MM.1S (cell line): Measurements from ENCODE around the gene TMEM123.

Experiments
- DNase-seq: peaks from one replicate; pipeline ENCODE4 v3.0.0-alpha.2; 2015
- H2AFZ ChIP-seq: fragments of 300-600 bp; sonication (generic); 2 replicates; pipeline ENCODE4 v1.6.0; 2016; ENCODE audit warnings: antibody characterized with exemption, low read length
- H3F3A ChIP-seq: fragments of 300-600 bp; sonication (generic); 2 replicates; pipeline ENCODE4 v1.6.1; 2016; ENCODE audit warnings: mild to moderate bottlenecking, antibody characterized with exemption, low read length, moderate library complexity, mixed read lengths; ENCODE audit not compliant: insufficient read depth
- H3K27ac ChIP-seq: fragments of 300-600 bp; sonication (generic); 2 replicates; pipeline ENCODE4 v1.5.1; 2016; ENCODE audit warnings: mild to moderate bottlenecking, low read length
- H3K27me3 ChIP-seq: fragments of 300-600 bp; sonication (generic); replicated peaks from 2 replicates; pipeline ENCODE4 v1.6.0; 2016; ENCODE audit warnings: low read length; ENCODE audit not compliant: insufficient read depth
- H3K36me3 ChIP-seq: fragments of 300-600 bp; sonication (generic); replicated peaks from 2 replicates; pipeline ENCODE4 v1.6.1; 2016; ENCODE audit warnings: mild to moderate bottlenecking, low read length, mixed read lengths; ENCODE audit not compliant: insufficient read depth
- H3K4me1 ChIP-seq: fragments of 300-600 bp; sonication (generic); 2 replicates; pipeline ENCODE4 v1.6.1; 2016; ENCODE audit warnings: low read length, mixed read lengths
- H3K4me2 ChIP-seq: fragments of 300-600 bp; sonication (generic); 2 replicates; pipeline ENCODE4 v1.6.0; 2016; ENCODE audit warnings: low read depth, low read length
- H3K4me3 ChIP-seq: fragments of 300-600 bp; sonication (generic); 2 replicates; pipeline ENCODE4 v1.5.1; 2016; ENCODE audit warnings: low read length, mixed read lengths
- H3K79me2 ChIP-seq: fragments of 300-600 bp; sonication (generic); 2 replicates; pipeline ENCODE4 v1.6.1; 2016; ENCODE audit warnings: mixed run types, low read length, mixed read lengths
- H3K9ac ChIP-seq: fragments of 300-600 bp; sonication (generic); 2 replicates; pipeline ENCODE4 v1.6.1; 2016; ENCODE audit warnings: low read length, mixed read lengths
- H3K9me2 ChIP-seq: fragments of 300-600 bp; sonication (generic); replicated peaks from 2 replicates; pipeline ENCODE4 v1.6.1; 2016; ENCODE audit warnings: mild to moderate bottlenecking, low read length, mixed read lengths; ENCODE audit not compliant: insufficient read depth
- H3K9me3 ChIP-seq: fragments of 300-600 bp; sonication (generic); replicated peaks from 2 replicates; pipeline ENCODE4 v1.6.1; 2016; ENCODE audit warnings: mild to moderate bottlenecking, low read length, mixed read lengths; ENCODE audit not compliant: insufficient read depth
- H4K20me1 ChIP-seq: fragments of 300-600 bp; sonication (generic); 2 replicates; pipeline ENCODE4 v1.6.1; 2016; ENCODE audit warnings: mild to moderate bottlenecking, low read length, moderate library complexity, mixed read lengths; ENCODE audit not compliant: insufficient read depth
- CTCF ChIP-seq: fragments of 300-600 bp; sonication (generic); IDR thresholded peaks from 2 replicates; pipeline ENCODE4 v1.5.1; 2016; ENCODE audit warnings: antibody characterized with exemption, low read length, mixed read lengths
- EZH2 ChIP-seq: fragments of 300-600 bp; sonication (generic); optimal IDR thresholded peaks from 2 replicates; pipeline ENCODE3; 2017; ENCODE audit warnings: low read depth, mild to moderate bottlenecking, antibody characterized with exemption, low read length, mixed read lengths
- EZH2phosphoT487 ChIP-seq: fragments of 300-600 bp; sonication (generic); IDR thresholded peaks from 2 replicates; pipeline ENCODE4 v1.6.1; 2018; ENCODE audit warnings: antibody characterized with exemption, low read length

TMEM123 gene

GRCh38 chr11:102382384-102382783 is 70.2 kb downstream of the TMEM123 start:
- no peaks in the 10 kb centered on the region for H3K9me2 ChIP-seq
- 0 out of 2 replicates have a peak, but pooled peaks cover 5% of the 10 kb centered on the region for H3K36me3 ChIP-seq
- no peaks in the 10 kb centered on the region for H3K4me1 ChIP-seq
- no peak overlapping the region for H3K4me2 ChIP-seq
- no peak for DNase-seq
- H3K27me3 ChIP-seq = no peaks in the 10 kb centered on the region
- H3K9ac ChIP-seq = no peak overlapping the region
- no peak overlapping the region for H3K4me3 ChIP-seq
- H3K79me2 ChIP-seq = no peaks in the 10 kb centered on the region
- H3F3A ChIP-seq = no peaks in the 10 kb centered on the region
- no peaks in the 10 kb centered on the region for H3K9me3 ChIP-seq
- H3K27ac ChIP-seq = no peak overlapping the region
- no peak for TF ChIP-seq EZH2
- no peak for TF ChIP-seq CTCF
- TF ChIP-seq EZH2phosphoT487 = no peak
- H2AFZ ChIP-seq = no peak overlapping the region
- H4K20me1 ChIP-seq = no peaks in the 10 kb centered on the region

- Histone ChIP-seq H2AFZ (no peak overlapping the region), H3K79me2 (peaks cover 3% of the 10 kb centered on the region), H3K36me3 (0 out of 2 replicates have a peak, but pooled peaks cover 5% of the 10 kb centered on the region), H3F3A (no peaks in the 10 kb centered on the region), H3K27ac (no peak overlapping the region), H3K4me2 (no peak overlapping the region), H3K4me1 (no peaks in the 10 kb centered on the region), H3K9me2 (no peaks in the 10 kb centered on the region), H3K9me3 (no peaks in the 10 kb centered on the region), H3K4me3 (no peak overlapping the region), H4K20me1 (no peaks in the 10 kb centered on the region), H3K9ac (no peak overlapping the region), H3K27me3 (no peaks in the 10 kb centered on the region)
- no peak for DNase-seq
- TF ChIP-seq CTCF (no peak), EZH2 (no peak), EZH2phosphoT487 (no peak)
Observed at GRCh38 chr11:102378818-102379217, 73.7 kb downstream of the TMEM123 start.

- TF ChIP-seq CTCF (no peak), EZH2phosphoT487 (no peak), EZH2 (no peak)
- Histone ChIP-seq H3K9me3 (no peaks in the 10 kb centered on the region), H3K4me3 (no peak overlapping the region), H3K9ac (no peak overlapping the region), H3K36me3 (0 out of 2 replicates have a peak, but pooled peaks cover 5% of the 10 kb centered on the region), H3K27me3 (no peaks in the 10 kb centered on the region), H3K79me2 (peaks cover 3% of the 10 kb centered on the region), H3K27ac (no peak overlapping the region), H3K4me1 (no peaks in the 10 kb centered on the region), H2AFZ (no peak overlapping the region), H3F3A (no peaks in the 10 kb centered on the region), H3K9me2 (no peaks in the 10 kb centered on the region), H4K20me1 (no peaks in the 10 kb centered on the region), H3K4me2 (no peak overlapping the region)
- no peak for DNase-seq
Observed at GRCh38 chr11:102377891-102378290, 74.7 kb downstream of the TMEM123 start.
